ENCODE measurements around the gene PDGFA. TPM values are rescaled to one million over a fixed set of nuclear protein-coding genes. Genes with fewer than 3 reads are reported as not detected.

The PDGFA gene
- polyA plus RNA-seq, 1 donor, result 43.2 TPM

DNA sequence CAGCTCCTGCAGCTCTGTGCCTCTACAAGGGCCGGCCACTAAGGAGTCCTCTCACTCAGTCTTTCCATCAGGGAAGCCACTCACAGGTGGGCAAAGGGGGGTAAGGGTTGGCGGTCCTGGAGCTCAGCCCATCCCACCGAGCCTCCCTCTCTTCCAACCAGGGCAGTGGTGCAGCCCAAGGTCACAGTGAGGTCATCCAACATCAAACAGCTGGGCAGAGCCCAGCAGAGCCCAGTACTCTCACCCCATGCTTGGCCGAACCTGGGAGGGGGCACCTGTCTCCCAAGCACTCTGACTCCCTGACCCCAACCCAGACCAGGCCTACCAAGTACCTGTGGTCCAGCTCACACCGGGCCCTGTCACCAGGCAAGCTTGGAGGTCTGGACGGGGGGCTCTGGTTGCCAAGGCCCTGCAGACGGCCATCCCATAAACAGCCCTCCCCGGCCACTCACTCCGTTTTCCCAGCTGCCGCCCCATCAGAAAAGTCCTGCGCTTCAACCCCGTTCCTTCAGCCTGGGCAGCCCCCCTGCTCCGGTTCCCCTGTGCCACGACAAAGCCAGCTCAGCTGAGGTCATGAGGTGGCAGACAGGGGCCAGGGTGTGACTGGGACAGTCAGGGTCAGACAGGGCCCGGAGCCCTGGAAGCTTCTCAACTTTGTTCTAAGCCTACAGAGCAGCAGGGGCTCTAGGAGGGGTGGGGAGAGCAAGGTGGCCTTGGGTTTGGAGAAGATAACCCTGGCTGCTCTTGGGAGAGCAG, 27.5 kb downstream of the PDGFA start:
- no peak for DNase-seq

DNA sequence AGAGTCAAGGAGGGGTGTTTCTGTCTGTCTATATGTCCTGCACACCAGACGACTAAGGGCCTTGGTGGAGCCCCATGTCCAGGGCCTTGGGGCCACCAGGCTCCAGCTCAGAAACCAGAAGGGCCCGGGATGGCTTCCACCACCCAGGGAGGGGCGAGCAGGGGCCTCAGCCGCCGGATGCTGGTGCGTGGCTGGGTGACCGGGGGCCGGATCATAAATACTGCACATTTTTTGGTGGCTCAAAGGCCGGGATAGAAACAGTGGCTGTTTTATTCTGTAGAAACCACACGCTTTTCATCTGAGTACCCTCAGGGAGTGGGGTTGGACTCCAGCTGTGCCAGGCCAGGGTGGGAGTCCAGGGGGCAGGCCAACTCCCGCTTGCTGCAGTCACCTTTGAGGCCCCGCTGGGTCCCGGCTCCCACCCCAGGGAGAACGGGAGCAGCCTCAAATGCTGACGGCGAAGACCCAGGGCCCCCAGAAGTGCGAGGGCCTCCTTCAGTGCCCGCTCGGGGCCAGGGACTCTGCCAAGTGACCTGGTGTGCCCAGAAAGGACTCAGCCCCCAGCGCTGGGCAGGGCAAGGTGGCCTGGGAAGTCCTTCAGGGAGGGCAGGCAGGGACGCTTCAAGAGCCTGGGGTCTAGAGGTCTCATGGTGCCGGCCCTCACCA, 28.2 kb downstream of the PDGFA start:
- no peak for DNase-seq

DNA sequence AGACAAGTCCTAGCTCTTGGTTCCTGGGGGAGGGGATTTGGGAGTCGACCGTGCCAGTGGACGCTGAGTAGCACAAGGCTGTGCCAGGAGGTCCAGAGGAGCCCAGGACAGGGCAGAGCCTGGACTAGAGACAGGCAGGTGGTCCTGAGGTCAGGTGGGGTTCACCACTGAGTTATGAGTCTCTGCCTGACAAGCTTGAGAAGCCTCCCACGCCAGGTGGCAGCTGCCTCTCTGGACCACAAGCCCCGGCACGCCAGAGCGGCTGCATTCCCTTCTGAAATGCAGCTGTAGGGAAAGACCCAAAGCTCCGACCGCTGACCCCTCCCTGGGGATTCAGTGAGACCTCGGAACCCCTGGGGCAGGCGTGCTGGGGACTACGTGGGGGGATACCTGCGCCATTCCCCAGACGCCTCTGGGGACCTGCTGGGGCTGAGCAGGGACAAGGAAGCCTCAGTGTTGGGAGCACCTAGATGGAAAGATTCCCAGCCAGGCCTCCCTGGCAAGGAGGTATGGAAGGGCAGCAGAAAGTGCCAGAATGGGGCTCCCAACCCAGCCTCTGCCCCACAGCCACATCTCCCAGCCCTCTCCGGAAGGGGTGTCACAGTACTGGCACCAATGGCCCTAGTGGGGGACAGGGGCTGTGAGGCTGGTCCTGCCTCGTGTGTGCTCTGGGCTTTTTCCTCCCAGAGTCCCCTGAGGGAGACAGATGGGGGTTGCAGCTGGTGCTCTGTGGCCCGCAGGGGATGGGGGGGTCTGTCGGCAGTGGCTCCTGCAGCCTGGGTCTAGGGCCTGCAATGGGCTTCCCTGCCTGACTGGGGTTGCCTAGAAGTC, 29.0 kb downstream of the PDGFA start:
- DNase-seq, result peak; percentile 55

DNA sequence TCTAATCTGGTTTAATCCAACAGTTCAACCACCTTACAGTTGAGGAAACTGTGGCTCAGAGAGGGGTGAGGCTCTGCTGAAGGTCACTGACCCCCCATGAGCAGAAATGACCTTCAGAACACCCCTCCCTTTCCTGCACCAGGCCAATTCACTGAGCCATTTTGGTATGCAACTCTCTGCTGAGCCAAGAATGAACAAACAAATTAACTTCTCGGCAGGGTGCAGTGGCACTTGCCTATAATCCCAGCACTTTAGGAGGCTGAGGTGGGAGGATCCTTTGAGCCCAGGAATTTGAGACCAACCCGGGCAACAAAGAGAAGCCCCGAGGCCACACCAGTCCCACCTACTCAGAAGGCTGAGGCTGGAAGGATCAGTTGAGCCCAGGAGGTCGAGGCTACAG, 29.8 kb downstream of the PDGFA start:
- no peak for DNase-seq

DNA sequence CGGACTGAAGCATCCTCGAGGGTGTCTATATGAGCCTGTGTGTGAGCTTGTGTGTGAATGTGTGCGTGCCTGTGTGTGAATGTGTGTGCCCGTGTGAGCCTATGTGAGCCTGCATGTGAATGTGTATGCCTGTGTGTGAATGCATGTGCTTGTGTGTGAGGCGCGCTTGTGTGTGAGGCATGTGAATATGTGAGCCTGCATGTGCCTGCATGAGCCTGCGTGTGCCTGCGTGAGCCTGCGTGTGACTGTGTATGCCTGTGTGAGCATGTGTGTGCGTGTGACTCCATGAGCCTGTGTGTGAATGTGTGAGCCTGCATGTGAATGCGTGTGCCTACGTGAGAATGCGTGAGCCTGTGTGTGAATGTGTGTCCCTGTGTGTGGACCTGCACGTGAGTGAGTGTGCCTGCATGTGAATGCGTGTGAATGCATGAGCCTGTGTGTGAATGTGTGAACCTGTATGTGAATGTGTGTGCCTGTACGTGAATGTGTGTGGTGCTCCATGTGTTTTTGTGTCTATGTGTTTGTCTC, 33.4 kb downstream of the PDGFA start:
- DNase-seq, result no peak

DNA sequence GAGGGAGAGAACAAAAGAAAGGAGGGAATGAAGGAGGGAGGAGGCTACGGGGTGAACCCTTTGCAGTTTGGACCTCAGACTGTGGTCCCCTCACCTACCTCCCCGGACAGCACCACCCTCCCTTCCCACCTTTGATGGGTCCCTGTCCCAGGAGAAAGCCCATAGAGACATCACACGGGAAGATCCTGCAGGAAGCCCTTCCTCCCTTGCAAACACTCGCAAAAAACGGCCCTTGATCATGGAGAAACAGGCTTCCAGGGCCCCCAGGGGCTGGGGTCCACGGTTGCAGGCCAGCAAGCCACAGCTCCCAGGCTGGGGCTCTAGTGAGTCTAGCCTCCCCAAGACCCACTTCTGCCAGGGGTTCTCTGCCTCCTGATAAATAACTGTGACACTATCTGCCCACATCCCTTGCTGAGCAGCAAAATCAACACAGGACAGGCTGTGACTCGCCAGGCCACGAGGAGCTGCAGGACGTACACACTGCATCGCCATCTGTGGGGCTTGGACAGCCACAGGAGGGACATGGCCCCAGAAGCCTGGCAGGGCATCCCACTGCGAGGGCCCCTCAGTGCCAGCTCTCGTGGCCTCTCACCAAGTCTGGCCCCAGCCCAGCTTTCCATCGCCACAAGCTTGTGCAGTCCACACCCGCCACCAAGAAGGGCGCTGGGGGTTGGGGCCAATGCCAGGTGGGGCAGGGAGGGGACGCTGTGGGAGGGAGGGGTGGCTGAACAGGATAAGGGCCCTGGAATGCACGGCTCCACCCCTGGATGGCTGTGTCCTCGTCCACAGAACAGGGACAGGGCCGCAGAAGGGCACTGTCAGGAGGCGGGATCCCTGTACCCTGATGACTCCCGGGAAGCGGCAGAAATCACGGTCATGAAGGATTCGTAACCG, 34.2 kb downstream of the PDGFA start:
- no peak for DNase-seq

DNA sequence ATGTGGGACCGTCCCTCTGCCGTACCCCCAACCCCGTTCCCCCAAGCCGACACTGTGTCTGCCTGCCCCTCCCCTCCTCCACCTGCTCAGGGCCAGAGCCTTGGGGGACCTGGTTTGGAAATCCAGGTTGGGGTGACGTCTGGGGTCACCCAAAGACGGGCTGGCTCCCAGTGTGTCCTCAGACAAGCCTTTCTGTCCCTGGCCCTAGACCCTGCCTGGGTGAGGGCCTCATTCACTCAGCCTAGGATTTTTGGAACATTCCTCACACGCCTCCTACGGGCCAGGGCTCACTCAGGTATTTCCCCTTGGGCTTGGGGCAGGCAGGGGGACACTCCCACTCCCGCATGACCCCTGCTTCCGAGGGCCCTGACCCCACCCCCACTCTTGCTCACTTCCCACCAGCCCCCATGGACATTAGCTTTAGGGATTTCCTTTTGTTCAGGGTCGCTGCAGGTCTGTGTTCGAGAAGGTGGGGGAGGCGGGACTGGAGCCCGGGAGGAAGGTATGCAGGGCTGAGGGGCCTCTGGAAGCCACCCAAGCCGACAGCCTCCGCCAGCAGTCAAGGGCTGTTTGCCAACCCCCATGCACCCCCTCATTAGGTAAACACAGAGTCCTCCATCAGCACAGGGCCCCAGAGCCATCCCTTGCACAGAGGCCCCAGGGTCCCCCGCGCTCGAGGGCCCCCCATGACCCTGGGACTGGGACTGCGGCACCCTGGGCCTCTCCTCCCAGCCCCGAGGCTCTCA, 35.1 kb downstream of the PDGFA start:
- DNase-seq, result no peak

DNA sequence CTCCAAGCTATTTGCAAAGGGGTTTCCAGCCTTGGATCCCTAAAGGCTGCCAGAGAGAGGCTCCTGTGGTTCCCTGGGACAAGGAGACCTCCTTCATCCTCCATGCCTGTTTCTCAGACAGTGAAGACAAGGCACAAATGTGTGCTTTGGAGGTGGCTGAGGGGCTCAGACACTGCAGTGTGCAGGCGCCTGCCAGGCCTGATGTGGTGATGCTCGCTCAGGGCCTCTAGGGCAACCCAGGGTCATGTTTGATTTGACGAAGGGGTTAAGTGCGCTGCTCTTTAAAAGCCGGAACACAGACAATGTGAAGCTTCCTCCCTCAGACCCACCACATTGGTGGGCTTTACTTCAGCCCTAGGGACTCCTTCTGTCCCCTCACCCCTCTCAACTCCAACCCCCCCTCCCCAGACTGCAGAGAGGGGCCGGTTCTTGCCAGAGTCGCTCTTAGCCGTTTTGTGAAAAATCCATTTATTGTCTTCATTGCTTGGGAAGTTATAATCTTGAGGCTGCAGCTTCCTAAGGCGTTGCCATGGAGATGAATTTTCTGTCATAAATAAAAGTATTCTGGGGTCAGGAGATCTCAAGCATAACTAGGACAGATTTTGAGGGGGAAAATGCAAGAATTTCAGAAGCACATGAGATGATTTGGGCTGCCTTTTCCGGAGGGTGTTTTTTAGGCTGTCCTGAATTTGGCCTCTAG, 35.8 kb downstream of the PDGFA start:
- DNase-seq, result no peak

DNA sequence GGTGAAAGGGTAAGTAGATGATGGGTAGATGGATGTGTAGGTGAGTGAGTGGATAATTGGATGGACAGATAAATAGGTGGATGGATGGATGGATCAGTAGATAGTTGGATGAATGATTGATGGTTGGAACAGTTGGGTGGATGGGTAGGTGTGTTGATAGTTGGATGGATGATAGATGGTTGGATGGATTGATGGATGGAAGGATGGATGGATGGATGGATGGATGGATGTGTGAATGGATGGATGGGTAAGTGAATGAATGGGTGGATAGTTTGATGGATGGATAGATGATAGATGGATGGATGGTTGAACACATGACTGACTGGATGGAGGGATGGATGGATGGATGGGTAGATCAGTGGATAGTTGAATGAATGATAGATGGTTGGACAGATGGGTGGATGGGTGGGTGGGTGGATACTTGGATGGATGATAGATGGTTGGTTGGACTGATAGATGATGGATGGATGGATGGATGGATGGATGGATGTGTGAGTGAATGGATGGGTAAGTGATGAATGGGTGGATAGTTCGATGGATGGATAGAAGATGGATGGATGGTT, 37.0 kb downstream of the PDGFA start:
- DNase-seq, result no peak

DNA sequence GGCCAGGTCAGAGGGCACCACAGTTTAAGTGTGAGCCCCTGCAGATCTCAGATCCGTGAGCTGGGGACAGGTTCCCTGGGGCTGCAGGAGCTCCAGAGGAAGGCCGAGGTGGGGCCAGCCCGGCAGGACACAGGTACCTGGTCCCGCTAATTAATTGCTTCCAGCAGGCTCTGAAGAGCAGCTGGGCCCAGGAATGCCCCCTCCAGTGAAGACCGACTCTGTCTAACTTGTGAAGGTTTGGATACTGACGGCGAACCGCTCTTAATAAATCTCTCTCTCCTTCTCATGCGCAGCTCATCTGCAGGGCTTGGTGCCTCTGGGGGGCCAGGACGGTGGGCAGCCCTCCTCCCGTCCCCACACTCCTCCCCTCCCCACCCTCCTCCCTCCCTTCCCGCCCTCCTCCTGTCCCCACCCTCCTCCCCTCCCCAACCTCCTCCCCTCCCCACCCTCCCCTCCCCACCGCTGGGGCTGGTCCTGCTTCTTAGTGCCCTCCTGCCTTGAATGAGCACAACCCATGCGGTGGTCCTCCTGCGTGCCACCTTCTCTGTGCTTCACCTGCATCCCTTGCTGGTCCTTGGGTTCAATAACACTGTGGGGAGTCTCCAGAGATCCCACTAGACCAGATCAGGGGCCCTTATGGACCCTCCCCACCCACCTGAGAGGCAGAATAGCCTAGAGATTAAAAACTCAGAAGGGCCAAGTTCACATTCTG, 38.3 kb downstream of the PDGFA start:
- no peak for DNase-seq

DNA sequence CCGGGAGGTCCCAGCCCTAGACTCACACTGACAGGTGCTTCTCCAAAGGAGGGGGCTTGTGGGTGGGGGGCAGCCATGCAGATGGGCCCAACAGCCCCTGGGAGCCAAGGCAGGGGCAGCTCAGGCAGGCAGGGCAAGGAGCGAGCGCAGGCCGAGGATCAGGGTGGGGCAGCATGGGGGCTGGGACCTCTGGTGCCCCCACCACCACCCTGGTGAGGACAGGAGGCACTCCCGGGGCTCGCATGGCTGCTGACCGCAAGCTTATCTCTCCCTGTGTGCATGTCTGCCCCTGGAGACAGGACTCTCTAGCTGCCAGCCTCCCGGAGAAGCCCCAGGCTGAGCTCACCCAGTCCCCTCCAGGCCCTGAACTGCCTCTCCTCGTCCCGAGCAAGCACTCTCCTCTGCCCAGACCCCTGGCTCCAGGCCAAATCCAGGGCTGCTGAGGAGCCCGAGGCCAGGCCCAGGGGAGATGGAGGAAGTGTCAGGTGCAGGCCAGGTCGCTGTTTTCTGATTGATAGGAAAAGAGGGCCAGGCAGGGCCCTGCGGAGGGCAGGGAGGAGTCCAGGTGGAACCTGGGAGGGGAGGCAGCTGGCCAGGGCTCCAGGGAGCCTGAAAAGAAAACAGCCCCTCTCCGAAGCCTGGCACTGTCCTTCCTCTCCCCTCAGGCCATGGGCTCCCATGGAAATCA, 39.0 kb downstream of the PDGFA start:
- DNase-seq, result no peak

DNA sequence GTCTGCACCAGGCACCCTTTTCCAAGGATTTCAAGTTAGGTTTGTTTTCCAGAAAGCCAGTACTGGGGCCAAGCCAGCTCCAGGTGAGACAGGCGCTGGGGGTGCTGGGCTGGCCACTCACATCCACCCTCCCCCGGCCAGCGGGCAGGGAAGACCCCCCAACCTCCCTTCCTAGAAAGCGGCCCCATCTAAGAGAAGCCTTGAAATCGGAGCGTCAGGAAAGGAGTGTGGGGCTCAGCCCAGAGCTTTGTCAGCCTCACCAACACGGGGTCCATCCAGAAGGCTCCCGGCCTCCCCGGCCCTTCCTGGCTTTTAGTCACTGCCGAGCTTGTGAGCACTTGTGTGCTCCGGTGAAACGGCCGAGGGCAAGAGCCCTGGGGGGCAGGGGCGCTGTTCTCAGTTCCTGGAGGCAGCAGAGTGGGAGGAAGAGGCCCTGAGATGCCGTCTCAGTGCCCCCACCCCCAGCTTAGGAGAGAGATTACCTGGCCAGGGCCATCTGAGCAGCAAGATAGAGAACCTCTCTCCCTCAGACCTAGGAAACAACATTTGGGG, 39.6 kb downstream of the PDGFA start:
- DNase-seq, result no peak

DNA sequence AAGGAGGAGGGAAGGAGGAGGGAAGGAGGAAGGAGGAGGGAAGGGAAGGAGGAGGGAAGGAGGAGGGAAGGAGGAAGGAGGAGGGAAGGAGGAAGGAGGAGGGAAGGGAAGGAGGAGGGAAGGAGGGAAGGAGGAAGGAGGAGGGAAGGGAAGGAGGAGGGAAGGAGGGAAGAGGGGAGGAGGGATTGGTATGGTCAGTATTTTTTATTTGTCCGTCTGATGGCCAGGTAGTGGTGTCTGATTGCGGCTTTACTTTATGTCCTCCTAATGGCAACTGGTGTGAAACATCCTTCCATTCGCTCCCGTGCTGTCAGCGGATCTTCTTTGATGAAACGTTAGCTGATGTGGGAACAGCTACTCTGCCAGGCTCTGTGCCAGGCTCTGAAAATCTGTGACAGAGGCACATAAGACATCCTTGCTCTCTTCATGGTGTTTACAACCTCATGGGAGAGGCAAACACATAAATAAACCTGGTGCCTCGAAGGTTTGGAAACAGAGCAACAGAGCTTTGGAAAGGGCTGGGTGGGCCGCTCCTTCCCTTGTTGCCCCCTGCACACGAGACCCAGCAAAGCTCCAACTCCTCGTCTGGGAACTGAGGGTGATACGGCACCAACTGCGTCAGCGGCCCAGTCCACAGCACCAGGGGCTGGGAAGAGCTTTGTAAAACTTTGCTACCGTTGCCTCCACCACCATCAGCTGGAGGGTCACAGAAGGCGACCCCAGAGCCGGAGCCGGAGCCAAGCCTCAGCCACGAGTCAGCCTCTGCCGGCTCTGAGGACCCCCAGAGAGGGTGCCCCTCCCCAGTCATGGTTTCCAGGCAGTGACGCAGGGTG, 40.3 kb downstream of the PDGFA start:
- no peak for DNase-seq

DNA sequence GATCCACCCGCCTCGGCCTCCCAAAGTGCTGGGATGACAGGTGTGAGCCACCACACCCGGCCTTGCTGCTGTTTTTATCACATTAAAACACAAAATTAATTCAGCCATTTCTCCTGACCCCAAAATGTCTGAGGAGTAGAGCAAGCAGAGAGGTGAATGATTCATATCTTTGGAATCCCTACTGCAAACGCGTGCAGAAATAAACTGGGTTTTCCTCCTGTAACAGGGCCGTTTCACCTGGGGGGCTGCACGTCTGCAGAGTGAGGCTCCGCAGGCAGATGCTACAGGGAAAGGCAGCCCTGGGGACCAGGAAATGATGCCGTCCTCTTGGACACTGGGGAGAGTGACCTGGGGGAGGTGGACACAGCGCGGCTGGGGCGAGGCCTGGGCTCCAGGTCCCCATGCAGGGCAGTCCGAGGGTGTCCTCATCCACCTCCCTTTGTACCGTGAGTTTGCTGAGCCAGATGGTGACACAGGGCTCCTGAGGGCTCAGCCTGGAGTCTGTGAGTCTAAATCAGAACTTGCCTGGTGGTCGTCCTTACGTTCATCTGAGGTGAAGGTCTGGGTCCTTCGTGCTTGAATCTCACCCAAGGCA, 41.9 kb downstream of the PDGFA start:
- no peak for DNase-seq

DNA sequence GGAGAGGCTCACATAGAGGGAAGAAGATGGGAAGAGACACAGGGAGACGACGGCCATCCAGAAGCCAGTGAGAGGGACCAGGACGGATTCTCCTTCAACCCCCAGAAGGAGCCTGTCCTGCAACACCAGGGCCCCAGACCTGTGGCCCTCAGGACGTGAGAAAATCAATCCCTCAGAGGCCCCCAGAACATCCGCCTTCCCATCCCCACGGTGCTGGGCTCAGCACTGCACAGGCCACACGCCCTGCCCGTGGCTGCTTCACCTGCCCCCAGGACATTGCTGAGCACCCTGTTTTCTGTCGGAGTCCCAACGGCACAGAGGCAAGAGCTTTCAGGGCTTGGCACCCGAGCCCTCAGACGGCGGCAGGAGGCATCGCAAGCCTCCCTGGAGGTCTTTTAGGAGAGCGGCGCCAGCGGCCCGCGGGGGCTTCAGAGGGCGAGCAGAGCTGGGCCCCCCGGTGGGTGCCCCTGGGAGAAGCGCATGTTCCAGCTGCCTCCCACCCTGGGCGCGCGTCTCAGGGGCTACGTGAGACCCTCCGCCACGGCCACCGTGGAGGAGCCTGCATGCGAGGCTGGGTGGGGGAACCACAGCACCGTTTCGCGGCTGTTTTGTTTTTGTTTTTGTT, 42.8 kb downstream of the PDGFA start:
- DNase-seq, result no peak

DNA sequence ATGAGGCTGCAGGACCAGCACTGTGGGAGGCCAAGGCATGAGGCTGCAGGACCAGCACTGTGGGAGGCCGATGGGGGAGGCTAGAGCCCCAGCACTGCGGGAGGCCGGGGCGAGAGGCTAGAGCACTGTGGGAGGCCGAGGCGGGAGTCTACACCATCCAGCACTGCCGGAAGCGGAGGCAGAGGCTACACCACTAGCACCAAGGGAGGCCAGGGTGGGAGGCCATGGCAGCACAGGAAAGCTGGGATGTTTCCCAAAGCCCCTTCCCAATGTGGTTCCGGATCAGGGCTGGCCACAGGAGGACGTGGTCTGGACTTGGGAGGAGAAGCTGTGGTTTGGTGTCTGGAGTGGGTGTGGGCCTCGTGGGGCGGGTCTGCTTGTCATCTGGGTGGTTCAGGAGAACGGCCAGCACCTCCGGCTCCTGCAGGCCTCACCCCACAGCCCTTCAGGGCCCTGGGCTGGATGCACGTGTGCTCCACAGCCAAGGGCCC, 43.6 kb downstream of the PDGFA start:
- DNase-seq, result no peak

DNA sequence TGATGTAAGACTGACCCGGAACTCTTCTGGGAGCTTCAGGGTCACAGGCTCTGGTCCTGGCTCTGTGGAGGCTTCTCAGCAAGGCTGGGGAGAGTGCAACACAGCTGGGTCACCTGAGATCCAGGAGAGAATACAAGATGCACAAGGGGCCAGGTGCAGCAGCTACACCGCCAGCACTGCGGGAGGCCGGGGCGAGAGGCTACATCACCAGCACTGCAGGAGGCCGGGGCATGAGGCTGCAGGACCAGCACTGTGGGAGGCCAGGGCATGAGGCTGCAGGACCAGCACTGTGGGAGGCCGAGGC, 44.3 kb downstream of the PDGFA start:
- no peak for DNase-seq
